Measurements from ENCODE around the gene DRC7. TPM values are rescaled to one million over a fixed set of nuclear protein-coding genes. Genes with fewer than 3 reads are reported as not detected.
"Not testable (repeated sequence)": the region's sequence is repeated elsewhere in the genome, so short reads cannot be mapped to it uniquely, and the experiment has no call there.

DRC7 gene
- total RNA-seq, 1 experiment from 2014 or later: not detected

DNA sequence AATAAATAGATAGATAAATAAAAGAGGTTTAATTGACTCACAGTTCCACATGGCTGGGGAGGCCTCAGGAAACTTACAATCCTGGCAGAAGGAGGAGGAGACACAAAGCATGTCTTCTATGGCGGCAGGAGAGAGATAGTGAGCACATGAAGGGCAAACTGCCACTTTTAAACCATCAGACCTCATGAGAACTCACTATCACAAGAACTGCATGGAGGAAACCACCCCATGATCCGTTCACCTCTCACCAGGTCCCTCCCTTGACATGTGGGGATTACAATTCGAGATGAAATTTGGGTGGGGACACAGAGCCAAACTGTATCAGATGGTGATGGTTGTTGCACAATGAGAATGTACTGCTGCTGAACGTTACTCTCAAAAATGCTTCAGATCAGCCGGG lies 85.2 kb downstream of the DRC7 start:
- ATAC-seq; POLR2A ChIA-PET; H3K27ac ChIP-seq (ENCODE audit: low read length); CTCF ChIA-PET; H3K27me3 ChIP-seq (ENCODE audit: control insufficient read depth, insufficient read depth, low read length); DNase-seq (ENCODE audit: low read depth, low spot score); H3K9me3 ChIP-seq (ENCODE audit: control insufficient read depth, insufficient read depth, low read depth, low read length); BruUV-seq (replicated peaks); H3K36me3 ChIP-seq (ENCODE audit: control insufficient read depth, insufficient read depth, low read length); H3K4me1 ChIP-seq (ENCODE audit: control insufficient read depth, insufficient read depth, low read length); in situ Hi-C loops (cut with HindIII; ENCODE audit: low pct_unique_long_range_greater_than_20kb, low sequenced_read_pairs); H3K4me3 ChIP-seq (ENCODE audit: low read depth in 2 of 2, low read length in 2 of 2); intact Hi-C loops (cut with micrococcal nuclease; ENCODE audit: unreplicated experiment): not testable (repeated sequence)

- DNase-seq (ENCODE audit: low read depth, low spot score) (no peak), ATAC-seq (no peak)
- Histone ChIP-seq H3K27me3 (ENCODE audit: control insufficient read depth, insufficient read depth, low read length) (no peaks in the 10 kb centered on the region), H3K9me3 (ENCODE audit: control insufficient read depth, insufficient read depth, low read depth, low read length) (no peaks in the 10 kb centered on the region), H3K36me3 (ENCODE audit: control insufficient read depth, insufficient read depth, low read length) (no peaks in the 10 kb centered on the region; the same call in 1 of the 2 replicates), H3K4me1 (ENCODE audit: control insufficient read depth, insufficient read depth, low read length) (no peaks in the 10 kb centered on the region), H3K27ac (ENCODE audit: low read length) (no peak overlapping the region), H3K4me3 (ENCODE audit: low read depth in 2 of 2, low read length in 2 of 2) (no peak overlapping the region)
- BruUV-seq (replicated peaks): no TSS peak
- intact Hi-C loops (cut with micrococcal nuclease; ENCODE audit: unreplicated experiment) (no loop called here), in situ Hi-C loops (cut with HindIII; ENCODE audit: low pct_unique_long_range_greater_than_20kb, low sequenced_read_pairs) (no loop called here)
- ChIA-PET POLR2A (no interaction called here), CTCF (no interaction called here)
- TF ChIP-seq, protein P1, sequence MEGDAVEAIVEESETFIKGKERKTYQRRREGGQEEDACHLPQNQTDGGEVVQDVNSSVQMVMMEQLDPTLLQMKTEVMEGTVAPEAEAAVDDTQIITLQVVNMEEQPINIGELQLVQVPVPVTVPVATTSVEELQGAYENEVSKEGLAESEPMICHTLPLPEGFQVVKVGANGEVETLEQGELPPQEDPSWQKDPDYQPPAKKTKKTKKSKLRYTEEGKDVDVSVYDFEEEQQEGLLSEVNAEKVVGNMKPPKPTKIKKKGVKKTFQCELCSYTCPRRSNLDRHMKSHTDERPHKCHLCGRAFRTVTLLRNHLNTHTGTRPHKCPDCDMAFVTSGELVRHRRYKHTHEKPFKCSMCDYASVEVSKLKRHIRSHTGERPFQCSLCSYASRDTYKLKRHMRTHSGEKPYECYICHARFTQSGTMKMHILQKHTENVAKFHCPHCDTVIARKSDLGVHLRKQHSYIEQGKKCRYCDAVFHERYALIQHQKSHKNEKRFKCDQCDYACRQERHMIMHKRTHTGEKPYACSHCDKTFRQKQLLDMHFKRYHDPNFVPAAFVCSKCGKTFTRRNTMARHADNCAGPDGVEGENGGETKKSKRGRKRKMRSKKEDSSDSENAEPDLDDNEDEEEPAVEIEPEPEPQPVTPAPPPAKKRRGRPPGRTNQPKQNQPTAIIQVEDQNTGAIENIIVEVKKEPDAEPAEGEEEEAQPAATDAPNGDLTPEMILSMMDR (IDR thresholded peaks at IDR 0.05): no peak
- TF ChIP-seq, protein P2, sequence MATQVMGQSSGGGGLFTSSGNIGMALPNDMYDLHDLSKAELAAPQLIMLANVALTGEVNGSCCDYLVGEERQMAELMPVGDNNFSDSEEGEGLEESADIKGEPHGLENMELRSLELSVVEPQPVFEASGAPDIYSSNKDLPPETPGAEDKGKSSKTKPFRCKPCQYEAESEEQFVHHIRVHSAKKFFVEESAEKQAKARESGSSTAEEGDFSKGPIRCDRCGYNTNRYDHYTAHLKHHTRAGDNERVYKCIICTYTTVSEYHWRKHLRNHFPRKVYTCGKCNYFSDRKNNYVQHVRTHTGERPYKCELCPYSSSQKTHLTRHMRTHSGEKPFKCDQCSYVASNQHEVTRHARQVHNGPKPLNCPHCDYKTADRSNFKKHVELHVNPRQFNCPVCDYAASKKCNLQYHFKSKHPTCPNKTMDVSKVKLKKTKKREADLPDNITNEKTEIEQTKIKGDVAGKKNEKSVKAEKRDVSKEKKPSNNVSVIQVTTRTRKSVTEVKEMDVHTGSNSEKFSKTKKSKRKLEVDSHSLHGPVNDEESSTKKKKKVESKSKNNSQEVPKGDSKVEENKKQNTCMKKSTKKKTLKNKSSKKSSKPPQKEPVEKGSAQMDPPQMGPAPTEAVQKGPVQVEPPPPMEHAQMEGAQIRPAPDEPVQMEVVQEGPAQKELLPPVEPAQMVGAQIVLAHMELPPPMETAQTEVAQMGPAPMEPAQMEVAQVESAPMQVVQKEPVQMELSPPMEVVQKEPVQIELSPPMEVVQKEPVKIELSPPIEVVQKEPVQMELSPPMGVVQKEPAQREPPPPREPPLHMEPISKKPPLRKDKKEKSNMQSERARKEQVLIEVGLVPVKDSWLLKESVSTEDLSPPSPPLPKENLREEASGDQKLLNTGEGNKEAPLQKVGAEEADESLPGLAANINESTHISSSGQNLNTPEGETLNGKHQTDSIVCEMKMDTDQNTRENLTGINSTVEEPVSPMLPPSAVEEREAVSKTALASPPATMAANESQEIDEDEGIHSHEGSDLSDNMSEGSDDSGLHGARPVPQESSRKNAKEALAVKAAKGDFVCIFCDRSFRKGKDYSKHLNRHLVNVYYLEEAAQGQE (IDR thresholded peaks at IDR 0.05; ENCODE audit: insufficient read depth in 1 of 2, low read depth in 2 of 2, low read length in 1 of 2): no peak
- TF ChIP-seq SIN3A (IDR thresholded peaks at IDR 0.05; ENCODE audit: borderline replicate concordance, insufficient read depth, low read depth, low read length) (no peak), TCF7L2 (IDR thresholded peaks at IDR 0.05; ENCODE audit: low read depth, low read length) (no peak), POLR2AphosphoS5 (IDR thresholded peaks at IDR 0.05; ENCODE audit: low read depth, low read length) (no peak)
Measured at GRCh38 chr16:57781349-57781740, 86.7 kb downstream of the DRC7 start.

Small RNAs within 50 kb of the gene (microRNA-seq; reads per million reads assigned to microRNA genes)
- not detected for gene MIR6772 (ENCODE audit: unreplicated experiment)

Other genes with a start within 250 kb of the DRC7 start
- 64.0 TPM for gene CIAPIN1, start 247.4 kb upstream of the DRC7 start, total RNA-seq (2021; ENCODE audit: unreplicated experiment)
- gene COQ9, start 247.3 kb upstream of the DRC7 start, total RNA-seq (2021; ENCODE audit: unreplicated experiment): 48.5 TPM
- gene POLR2C, start 232.1 kb upstream of the DRC7 start, total RNA-seq (2021; ENCODE audit: unreplicated experiment): 53.9 TPM
- gene DOK4, start 208.3 kb upstream of the DRC7 start, total RNA-seq (2021; ENCODE audit: unreplicated experiment): 6.8 TPM
- gene CCDC102A, start 158.2 kb upstream of the DRC7 start, total RNA-seq (2021; ENCODE audit: unreplicated experiment): 12.9 TPM
- gene ADGRG5, start 152.2 kb upstream of the DRC7 start, total RNA-seq (2021; ENCODE audit: unreplicated experiment): not detected
- gene ADGRG1, start 66.2 kb upstream of the DRC7 start, total RNA-seq (2021; ENCODE audit: unreplicated experiment): 13.1 TPM
- gene ADGRG3, start 26.5 kb upstream of the DRC7 start, total RNA-seq (2021; ENCODE audit: unreplicated experiment): not detected
- 8.1 TPM for gene KATNB1, start 41.0 kb downstream of the DRC7 start, total RNA-seq (2021; ENCODE audit: unreplicated experiment)
- 51.5 TPM for gene KIFC3, start 107.7 kb downstream of the DRC7 start, total RNA-seq (2021; ENCODE audit: unreplicated experiment)